Measurements from ENCODE around the gene RAB40C.

DNA sequence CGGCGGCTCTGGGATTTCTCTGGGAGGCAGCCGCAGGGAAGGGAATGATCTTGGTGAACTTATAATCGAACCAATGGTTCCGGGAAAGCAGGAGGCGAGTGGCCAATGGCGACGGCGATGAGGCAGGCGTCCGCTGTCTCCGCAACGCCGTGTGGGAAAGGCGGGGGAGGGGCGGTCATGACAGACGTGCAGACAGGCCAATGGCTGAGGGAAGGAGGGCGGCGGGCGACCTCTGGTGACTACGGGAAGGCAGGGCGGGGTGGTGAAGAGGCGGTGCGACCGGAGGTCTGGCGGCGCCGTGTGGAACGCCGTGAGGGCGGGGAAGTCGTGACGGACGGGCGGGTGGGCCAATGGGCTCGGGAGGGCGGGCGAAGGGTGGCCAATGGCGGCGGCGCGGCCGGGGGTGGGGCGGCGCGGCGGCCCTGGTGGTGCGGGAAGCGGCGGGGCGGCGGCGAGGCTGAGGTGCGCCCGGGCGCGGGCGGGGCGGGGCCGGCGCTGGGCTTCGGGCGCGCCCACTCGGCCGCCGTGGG is at the start of gene RAB40C:
- TF ChIP-seq, protein P1, sequence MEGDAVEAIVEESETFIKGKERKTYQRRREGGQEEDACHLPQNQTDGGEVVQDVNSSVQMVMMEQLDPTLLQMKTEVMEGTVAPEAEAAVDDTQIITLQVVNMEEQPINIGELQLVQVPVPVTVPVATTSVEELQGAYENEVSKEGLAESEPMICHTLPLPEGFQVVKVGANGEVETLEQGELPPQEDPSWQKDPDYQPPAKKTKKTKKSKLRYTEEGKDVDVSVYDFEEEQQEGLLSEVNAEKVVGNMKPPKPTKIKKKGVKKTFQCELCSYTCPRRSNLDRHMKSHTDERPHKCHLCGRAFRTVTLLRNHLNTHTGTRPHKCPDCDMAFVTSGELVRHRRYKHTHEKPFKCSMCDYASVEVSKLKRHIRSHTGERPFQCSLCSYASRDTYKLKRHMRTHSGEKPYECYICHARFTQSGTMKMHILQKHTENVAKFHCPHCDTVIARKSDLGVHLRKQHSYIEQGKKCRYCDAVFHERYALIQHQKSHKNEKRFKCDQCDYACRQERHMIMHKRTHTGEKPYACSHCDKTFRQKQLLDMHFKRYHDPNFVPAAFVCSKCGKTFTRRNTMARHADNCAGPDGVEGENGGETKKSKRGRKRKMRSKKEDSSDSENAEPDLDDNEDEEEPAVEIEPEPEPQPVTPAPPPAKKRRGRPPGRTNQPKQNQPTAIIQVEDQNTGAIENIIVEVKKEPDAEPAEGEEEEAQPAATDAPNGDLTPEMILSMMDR (IDR thresholded peaks at IDR 0.05; ENCODE audit: low read depth, low read length) = no peak
- TF ChIP-seq EZH2phosphoT487 (IDR thresholded peaks at IDR 0.05; ENCODE audit: low read depth) = no peak
